B cell (primary cell): ENCODE measurements around the gene PTPN13.

Source experiments
- EZH2 ChIP-seq: IDR thresholded peaks from 2 replicates; pipeline ENCODE4 v1.6.1; 2012; ENCODE audit warnings: borderline replicate concordance, low read depth, mild to moderate bottlenecking, moderate library complexity, low read length; ENCODE audit not compliant: insufficient read depth, poor library complexity, severe bottlenecking
- TF ChIP-seq, protein P1 (sequence below): fragments of 200-600 bp; IDR thresholded peaks from one replicate; pipeline ENCODE4 v1.8.0; 2022; ENCODE audit warnings: antibody characterized with exemption, mild to moderate bottlenecking

DNA sequence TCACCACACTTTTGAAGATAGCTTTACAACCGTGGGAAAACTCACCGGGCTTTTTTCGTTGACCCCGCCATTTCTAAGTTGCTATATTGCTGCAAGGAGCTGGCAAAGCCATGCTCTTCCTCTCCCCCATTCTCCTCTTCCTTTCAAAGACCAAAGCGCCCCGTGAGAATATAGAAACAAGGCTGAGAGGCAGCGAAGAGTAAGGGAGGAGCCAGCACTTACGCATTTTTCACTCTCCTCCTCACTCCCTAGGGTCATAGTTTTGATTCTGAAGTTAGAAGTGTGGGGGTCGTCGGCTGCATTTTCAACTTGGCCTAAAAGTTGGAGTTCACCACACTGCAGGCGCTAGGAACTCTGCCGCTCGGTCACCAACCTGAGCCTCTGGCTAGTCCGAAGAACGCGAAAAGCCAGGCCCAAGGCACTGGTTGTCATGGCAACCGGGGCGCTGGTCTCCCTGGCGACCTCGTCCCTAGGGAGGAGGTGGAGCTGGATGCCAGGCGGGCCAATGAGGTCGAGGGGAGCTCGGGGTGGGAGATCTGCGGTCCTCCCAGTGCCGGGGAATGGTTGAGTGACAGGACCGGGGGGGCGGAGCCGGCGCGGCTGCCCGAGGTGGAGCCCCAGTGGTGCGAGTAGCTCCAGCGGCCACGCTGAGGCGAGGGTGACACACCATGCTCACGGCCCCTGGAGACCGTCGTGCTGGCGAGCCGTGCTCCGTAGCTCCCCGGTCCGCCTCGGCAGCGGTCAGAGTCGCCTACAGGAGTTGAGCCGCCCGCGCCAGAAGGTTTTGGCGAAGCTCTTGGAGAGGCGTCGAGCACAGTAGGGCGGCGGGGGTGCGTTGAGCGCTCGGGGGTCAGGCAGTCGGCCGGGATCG is at the start of gene PTPN13:
- TF ChIP-seq, protein P1, sequence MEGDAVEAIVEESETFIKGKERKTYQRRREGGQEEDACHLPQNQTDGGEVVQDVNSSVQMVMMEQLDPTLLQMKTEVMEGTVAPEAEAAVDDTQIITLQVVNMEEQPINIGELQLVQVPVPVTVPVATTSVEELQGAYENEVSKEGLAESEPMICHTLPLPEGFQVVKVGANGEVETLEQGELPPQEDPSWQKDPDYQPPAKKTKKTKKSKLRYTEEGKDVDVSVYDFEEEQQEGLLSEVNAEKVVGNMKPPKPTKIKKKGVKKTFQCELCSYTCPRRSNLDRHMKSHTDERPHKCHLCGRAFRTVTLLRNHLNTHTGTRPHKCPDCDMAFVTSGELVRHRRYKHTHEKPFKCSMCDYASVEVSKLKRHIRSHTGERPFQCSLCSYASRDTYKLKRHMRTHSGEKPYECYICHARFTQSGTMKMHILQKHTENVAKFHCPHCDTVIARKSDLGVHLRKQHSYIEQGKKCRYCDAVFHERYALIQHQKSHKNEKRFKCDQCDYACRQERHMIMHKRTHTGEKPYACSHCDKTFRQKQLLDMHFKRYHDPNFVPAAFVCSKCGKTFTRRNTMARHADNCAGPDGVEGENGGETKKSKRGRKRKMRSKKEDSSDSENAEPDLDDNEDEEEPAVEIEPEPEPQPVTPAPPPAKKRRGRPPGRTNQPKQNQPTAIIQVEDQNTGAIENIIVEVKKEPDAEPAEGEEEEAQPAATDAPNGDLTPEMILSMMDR = no peak
- no peak for TF ChIP-seq EZH2
